ENCODE results near the gene SPOCK1. TPM values are rescaled to one million over a fixed set of nuclear protein-coding genes. Genes with fewer than 3 reads are reported as not detected.

SPOCK1 gene
- total and polyA plus RNA-seq, 2 donors (not counting 3 experiments of a cell fraction or from before 2014, with no cell fraction given) = 144 to 280 TPM

- H3K27ac ChIP-seq (ENCODE audit: insufficient read depth, low read depth, low read length) = no peak overlapping the region
- H3K4me1 ChIP-seq (ENCODE audit: control insufficient read depth, extremely low read depth, insufficient read depth, low read length) = no peaks in the 10 kb centered on the region
- no peak overlapping the region for H2AFZ ChIP-seq (ENCODE audit: low read depth, low read length)
- H3K9me1 ChIP-seq (replicated peaks; ENCODE audit: control insufficient read depth, extremely low read depth, insufficient read depth, low read length) = no peaks in the 10 kb centered on the region
- intact Hi-C loops (cut with micrococcal nuclease) = no loop called here
- ChIA-PET CTCF (no interaction called here), POLR2A (no interaction called here)
- DNase-seq (ENCODE audit: low read depth, low spot score) (no peak), FAIRE-seq (no peak)
- H3K9me3 ChIP-seq (replicated peaks; ENCODE audit: control insufficient read depth, insufficient read depth, low read length) = no peaks in the 10 kb centered on the region
- no peak overlapping the region for H3K4me3 ChIP-seq (replicated peaks in 1 of 3; ENCODE audit: insufficient read depth in 1 of 3, low read depth in 1 of 3, low read length in 3 of 3)
- TF ChIP-seq GATA2 (IDR thresholded peaks at IDR 0.05; ENCODE audit: insufficient read depth, insufficient read length, low read depth, low read length) (no peak), POLR2AphosphoS5 (IDR thresholded peaks at IDR 0.05; ENCODE audit: insufficient read depth, low read depth, low read length) (no peak), EZH2 (IDR thresholded peaks at IDR 0.05; ENCODE audit: borderline replicate concordance, low read depth, low read length, severe bottlenecking) (no peak), CTCF (IDR thresholded peaks at IDR 0.05; ENCODE audit: extremely low read depth in 1 of 2, insufficient read depth in 1 of 2, low read depth in 1 of 2, low read length in 2 of 2) (no peak), FOS (IDR thresholded peaks at IDR 0.05; ENCODE audit: borderline replicate concordance, insufficient read depth, low read length) (no peak), JUN (IDR thresholded peaks at IDR 0.05; ENCODE audit: borderline replicate concordance, insufficient read depth, insufficient read length, low read depth) (no peak), MYC (IDR thresholded peaks at IDR 0.05; ENCODE audit: low read depth, low read length) (no peak), POLR2A (IDR thresholded peaks at IDR 0.05; ENCODE audit: low read depth, low read length) (no peak)
- no peaks in the 10 kb centered on the region for H3K36me3 ChIP-seq (ENCODE audit: control insufficient read depth in 2 of 2, extremely low read depth in 1 of 2, insufficient read depth in 2 of 2, low read length in 2 of 2)
- H3K9ac ChIP-seq (replicated peaks; ENCODE audit: extremely low read depth, insufficient read depth, low read length) = no peak overlapping the region
- H3K4me2 ChIP-seq (ENCODE audit: insufficient read depth, low read length) = no peak overlapping the region
- dilution Hi-C loops (cut with MboI; ENCODE audit: extremely low pct_ligation_motif_present, low sequenced_read_pairs) = no loop called here
- no TSS peak for BruUV-seq (replicated peaks)
- H4K20me1 ChIP-seq (replicated peaks; ENCODE audit: control insufficient read depth, extremely low read depth, insufficient read depth, low read length) = no peaks in the 10 kb centered on the region
- peaks cover 2 to 5% of the 10 kb centered on the region in 2 experiments for H3K27me3 ChIP-seq (ENCODE audit: control insufficient read depth in 2 of 2, insufficient read depth in 2 of 2, low read length in 2 of 2)
- no peaks in the 10 kb centered on the region for H3K79me2 ChIP-seq (ENCODE audit: control insufficient read depth, insufficient read depth, low read length)
Measured at GRCh38 chr5:137533963-137534362, 34.8 kb upstream of the SPOCK1 start.

All from endothelial cell of umbilical vein (primary cell).